Neural cell (in vitro differentiated cells): ENCODE data around the gene CLEC12A.

ENCODE experiments used
- CTCF ChIP-seq: fragments of 450-650 bp; IDR thresholded peaks from 2 replicates; pipeline ENCODE4 v1.5.1; 2014; ENCODE audit warnings: antibody characterized with exemption, mild to moderate bottlenecking, moderate library complexity; ENCODE audit not compliant: poor library complexity, severe bottlenecking
- EZH2 ChIP-seq: fragments of 200-600, 300-800 bp; shearing (Covaris generic), sonication (generic); IDR thresholded peaks from 2 replicates; pipeline ENCODE4 v1.6.1; 2014; ENCODE audit warnings: antibody characterized with exemption, low read length, borderline replicate concordance, mild to moderate bottlenecking; ENCODE audit not compliant: insufficient read depth, poor library complexity, severe bottlenecking
- POLR2AphosphoS5 ChIP-seq: IDR thresholded peaks from 2 replicates; pipeline ENCODE4 v1.6.1; 2012
- SMC3 ChIP-seq: fragments of 450-650 bp; conservative IDR thresholded peaks from 2 replicates; pipeline ENCODE4 v1.6.1; 2014; ENCODE audit warnings: antibody characterized with exemption, mild to moderate bottlenecking, moderate library complexity; ENCODE audit not compliant: poor library complexity
- TAF1 ChIP-seq: IDR thresholded peaks from 2 replicates; pipeline ENCODE4 v1.6.1; 2012; ENCODE audit warnings: low read depth

GRCh38 chr12:9961901-9962300 is 9.3 kb upstream of the CLEC12A start:
- TF ChIP-seq CTCF (no peak), TAF1 (no peak), SMC3 (no peak), EZH2 (no peak), POLR2AphosphoS5 (no peak)
